GM23338 (cell line): ENCODE measurements around the gene HHIPL1. TPM values are rescaled to one million over a fixed set of nuclear protein-coding genes. Genes with fewer than 3 reads are reported as not detected.

Source experiments
- ATAC-seq: fragments of 200-7000 bp; cut with Tn5 transposase; 3 replicates; pipeline ENCODE4 v1.9.1; 2020
- DNase-seq: peaks from one replicate; pipeline ENCODE4 v3.0.0-alpha.2; 2015; ENCODE audit warnings: low spot score
- H2AFZ ChIP-seq: fragments of 200-600 bp; sonication (generic); 2 replicates; pipeline ENCODE4 v1.8.0; 2016; ENCODE audit warnings: antibody characterized with exemption, mild to moderate bottlenecking, moderate library complexity
- H3F3A ChIP-seq: fragments of 200-600 bp; sonication (generic); replicated peaks from 2 replicates; pipeline ENCODE4 v1.8.0; 2017; ENCODE audit warnings: antibody characterized with exemption, mixed run types, low read depth
- H3K27ac ChIP-seq: fragments of 200-600 bp; sonication (generic); 2 replicates; pipeline ENCODE4 v1.6.1; 2016; ENCODE audit warnings: low read depth
- H3K27me3 ChIP-seq: fragments of 200-600 bp; sonication (generic); 2 replicates; pipeline ENCODE4 v1.8.0; 2016; ENCODE audit warnings: mild to moderate bottlenecking, mixed run types, moderate library complexity; ENCODE audit not compliant: insufficient read depth
- H3K36me3 ChIP-seq: fragments of 200-600 bp; sonication (generic); 2 replicates; pipeline ENCODE4 v1.8.0; 2016; ENCODE audit warnings: mild to moderate bottlenecking; ENCODE audit not compliant: insufficient read depth
- H3K4me1 ChIP-seq: fragments of 200-600 bp; sonication (generic); 2 replicates; pipeline ENCODE4 v1.8.0; 2016; ENCODE audit warnings: mild to moderate bottlenecking, moderate library complexity; ENCODE audit not compliant: insufficient read depth
- H3K4me2 ChIP-seq: fragments of 200-600 bp; sonication (generic); 2 replicates; pipeline ENCODE4 v1.7.1; 2017; ENCODE audit warnings: mixed run types
- H3K4me3 ChIP-seq: fragments of 200-600 bp; sonication (generic); 2 replicates; pipeline ENCODE4 v1.6.1; 2016; ENCODE audit warnings: mixed run types
- H3K79me2 ChIP-seq: fragments of 200-600 bp; sonication (generic); replicated peaks from 2 replicates; pipeline ENCODE4 v1.8.0; 2017; ENCODE audit warnings: mild to moderate bottlenecking; ENCODE audit not compliant: insufficient read depth
- H3K9me2 ChIP-seq: fragments of 200-600 bp; sonication (generic); 2 replicates; pipeline ENCODE4 v1.8.0; 2017; ENCODE audit not compliant: insufficient read depth
- H4K20me1 ChIP-seq: fragments of 200-600 bp; sonication (generic); replicated peaks from 2 replicates; pipeline ENCODE4 v1.8.0; 2017; ENCODE audit warnings: mild to moderate bottlenecking; ENCODE audit not compliant: insufficient read depth
- H3K27ac Mint-ChIP-seq: 2 replicates; pipeline ENCODE4 v1.8.0; 2020; ENCODE audit warnings: inconsistent platforms, mild to moderate bottlenecking, moderate library complexity, mixed read lengths
- H3K27me3 Mint-ChIP-seq: 3 replicates; pipeline ENCODE4 v1.8.0; 2022; ENCODE audit warnings: low read depth, mild to moderate bottlenecking, moderate library complexity, mixed read lengths, inconsistent platforms; ENCODE audit not compliant: insufficient read depth, poor library complexity
- H3K36me3 Mint-ChIP-seq: 3 replicates; pipeline ENCODE4 v1.8.0; 2021; ENCODE audit warnings: low read depth, mild to moderate bottlenecking, inconsistent platforms, moderate library complexity, mixed read lengths
- H3K4me1 Mint-ChIP-seq: 3 replicates; pipeline ENCODE4 v1.8.0; 2020; ENCODE audit warnings: mild to moderate bottlenecking, inconsistent platforms, mixed read lengths
- H3K4me3 Mint-ChIP-seq: 3 replicates; pipeline ENCODE4 v1.8.0; 2021; ENCODE audit warnings: moderate library complexity, mild to moderate bottlenecking, inconsistent platforms, mixed read lengths
- H3K9me3 Mint-ChIP-seq: 3 replicates; pipeline ENCODE4 v1.8.0; 2020; ENCODE audit warnings: moderate library complexity, mild to moderate bottlenecking, inconsistent platforms, mixed read lengths
- CREB1 ChIP-seq: fragments of 250-450 bp; sonication (Bioruptor Pico); IDR thresholded peaks from 2 replicates; pipeline ENCODE4 v1.5.0; 2020; ENCODE audit warnings: low read depth, mild to moderate bottlenecking, moderate library complexity
- CTCF ChIP-seq, 2 experiments: fragments of 200-600 bp in 1 of 2; sonication (generic) in 1 of 2; conservative IDR thresholded peaks; 2 replicates each; pipeline versions ENCODE4 v1.5.1 to v1.6.1; 2016 to 2017; ENCODE audit warnings: antibody characterized with exemption in 2 of 2, low read depth in 2 of 2, mild to moderate bottlenecking in 2 of 2, moderate library complexity in 1 of 2
- ETS1 ChIP-seq: IDR thresholded peaks from 2 replicates; pipeline ENCODE4 v1.6.1; 2016; ENCODE audit warnings: antibody characterized with exemption
- EZH2 ChIP-seq: fragments of 200-600 bp; sonication (generic); IDR thresholded peaks from one replicate; pipeline ENCODE4 v1.8.0; 2017; ENCODE audit warnings: antibody characterized with exemption, mild to moderate bottlenecking, low read depth; ENCODE audit not compliant: unreplicated experiment
- EZH2phosphoT487 ChIP-seq: fragments of 200-600 bp; sonication (generic); IDR thresholded peaks from one replicate; pipeline ENCODE4 v1.8.1; 2018; ENCODE audit warnings: antibody characterized with exemption; ENCODE audit not compliant: unreplicated experiment
- POLR2AphosphoS5 ChIP-seq: IDR thresholded peaks from 2 replicates; pipeline ENCODE4 v1.6.1; 2016; ENCODE audit warnings: antibody characterized with exemption, low read depth
- REST ChIP-seq: IDR thresholded peaks from one replicate; pipeline ENCODE4 v1.6.1; 2018; ENCODE audit warnings: antibody characterized with exemption; ENCODE audit not compliant: unreplicated experiment
- STAT1 ChIP-seq: IDR thresholded peaks from one replicate; pipeline ENCODE4 v1.6.1; 2016; ENCODE audit warnings: antibody characterized with exemption; ENCODE audit not compliant: unreplicated experiment
- ZNF331 ChIP-seq: fragments of 250-450 bp; sonication (Bioruptor Pico); IDR thresholded peaks from 2 replicates; pipeline ENCODE4 v1.5.0; 2020; ENCODE audit warnings: low read depth, mild to moderate bottlenecking, moderate library complexity
- polyA plus RNA-seq: library from polyadenylated mRNA; unstranded; fragments of >200 nt; fragmentation: Nextera tagmentation; extraction: Ambion mirVana; gene quantifications from 2 replicates; pipeline ENCODE4 v1.2.1, GENCODE V29; 2016
- total RNA-seq: library from RNA; depleted of rRNA; stranded (reverse); fragments of >200 nt; shearing (Covaris generic); gene quantifications from 2 replicates; pipeline ENCODE4 v1.2.3, GENCODE V29; 2014

HHIPL1 gene
- total and polyA plus RNA-seq, 2 experiments from 2014 or later = 1.9 to 2.0 TPM

GRCh38 chr14:99685596-99685995 lies 40.7 kb downstream of the HHIPL1 start:
- Histone ChIP-seq H3K27me3 (no peaks in the 10 kb centered on the region), H3K9me2 (no peaks in the 10 kb centered on the region), H3F3A (no peaks in the 10 kb centered on the region), H4K20me1 (no peaks in the 10 kb centered on the region), H2AFZ (no peak overlapping the region), H3K4me3 (no peak overlapping the region), H3K4me1 (peaks cover 11% of the 10 kb centered on the region), H3K27ac (no peak overlapping the region), H3K4me2 (no peak overlapping the region), H3K79me2 (no peaks in the 10 kb centered on the region), H3K36me3 (no peaks in the 10 kb centered on the region)
- Mint-ChIP-seq H3K9me3 (no peaks in the 10 kb centered on the region), H3K36me3 (no peaks in the 10 kb centered on the region; the same call in 2 of the 3 replicates), H3K4me3 (peak overlapping the region; percentile 67), H3K27me3 (peaks cover 15% of the 10 kb centered on the region), H3K27ac (no peak overlapping the region), H3K4me1 (peaks cover 34% of the 10 kb centered on the region)
- DNase-seq (no peak), ATAC-seq (no peak)
- TF ChIP-seq REST = no peak
- no peak for TF ChIP-seq POLR2AphosphoS5
- TF ChIP-seq ZNF331 (CRISPR knock-in tag) = no peak
- no peak for TF ChIP-seq EZH2phosphoT487
- TF ChIP-seq EZH2 = no peak
- no peak for TF ChIP-seq CTCF (conservative IDR thresholded peaks at IDR 0.05; ENCODE audit: low read depth in 2 of 2)
- TF ChIP-seq STAT1 = no peak
- TF ChIP-seq CREB1 (CRISPR knock-in tag) = no peak
- TF ChIP-seq ETS1 = no peak
